Measurements from ENCODE around the gene KIF12. TPM values are rescaled to one million over a fixed set of nuclear protein-coding genes. Genes with fewer than 3 reads are reported as not detected.

The KIF12 gene
- total RNA-seq (2021; fragmentation: NEBNext Ultra II Directional; extraction: Animal tissue kit (Norgen Biotek cat#: 25700)) (3.4 and 3.9 TPM in 2 replicates), polyA plus RNA-seq (2011; rRNA removed) (2.9 and 5.2 TPM in 2 replicates), polyA minus RNA-seq (2011; rRNA and poly(A)+ RNA removed) (3.6 and 4.0 TPM in 2 replicates)
- 3.7 TPM for polyA plus RNA-seq (2011; cell fraction: cytosol; rRNA removed)
- 33.3 TPM for polyA plus RNA-seq (2011; cell fraction: nucleus; rRNA removed)
- polyA plus RNA-seq (2012, experiment 1 of 2): 2.9 to 3.5 TPM (median 3.4 TPM) in 4 replicates
- polyA plus RNA-seq (2012, experiment 2 of 2): 2.0 TPM
- polyA plus RNA-seq (2013, experiment 1 of 2): 2.1 TPM
- 1.1 TPM for polyA plus RNA-seq (2013, experiment 2 of 2)
- 1.9 TPM for polyA minus RNA-seq (2011; cell fraction: cytosol; rRNA and poly(A)+ RNA removed)
- polyA minus RNA-seq (2011; cell fraction: nucleus; rRNA and poly(A)+ RNA removed): 3.6 TPM
- long read RNA-seq, experiment 1, partial matches to known transcripts: 1 of 1 reads
- long read RNA-seq, experiment 1, other reads (novel, unspliced or antisense): 0 of 1 reads
- long read RNA-seq, experiment 2: 0 reads

- no peak within 1 kb of the TSS for H2BK20ac ChIP-seq (ENCODE audit: low read length)
- no peak within 1 kb of the TSS for H4K5ac ChIP-seq (ENCODE audit: insufficient read length, low read depth, low read length)
- H3K56ac ChIP-seq (replicated peaks; ENCODE audit: insufficient read length, low read depth, low read length): no peak within 1 kb of the TSS
- peak within 1 kb of the TSS; percentile 93 for H2AFZ ChIP-seq (ENCODE audit: low read length)
- DNase-seq (ENCODE audit: low read depth in 1 of 2, low spot score in 2 of 2) (no peak), FAIRE-seq (no peak)
- H3K14ac ChIP-seq (ENCODE audit: insufficient read length): no peak within 1 kb of the TSS
- no peak within 1 kb of the TSS for H2BK120ac ChIP-seq (replicated peaks; ENCODE audit: low read depth, low read length)
- no peak within 1 kb of the TSS for H3K27ac ChIP-seq (ENCODE audit: low read depth, low read length)
- H3K4me3 ChIP-seq (ENCODE audit: extremely low read depth in 1 of 4, insufficient read depth in 2 of 4, low read depth in 3 of 4, low read length in 4 of 4): peak within 1 kb of the TSS; percentile 58 to 84 (median 62)
- H2AK5ac ChIP-seq (ENCODE audit: low read depth, low read length): no peak within 1 kb of the TSS
- H4K91ac ChIP-seq (replicated peaks; ENCODE audit: insufficient read length, low read length): peak within 1 kb of the TSS; percentile 87
- H3K23me2 ChIP-seq (ENCODE audit: low read depth, low read length): peaks cover 5% of the 10 kb centered on the region; the same call in 1 of the 2 replicates
- peak within 1 kb of the TSS; percentile 74 to 95 for H3K4me2 ChIP-seq (ENCODE audit: insufficient read depth in 1 of 2, low read depth in 2 of 2, low read length in 2 of 2)
- H3K79me2 ChIP-seq (ENCODE audit: control insufficient read depth in 1 of 2, insufficient read depth in 2 of 2, low read length in 2 of 2): no peaks in the 10 kb centered on the region
- WGBS, 2 experiments (ENCODE audit: extremely low coverage in 1 of 2, insufficient coverage in 1 of 2, insufficient read length in 1 of 2, insufficient replicate concordance in 2 of 2, low coverage in 1 of 2, low lambda C conversion rate in 2 of 2, missing lambda C conversion rate in 1 of 2): 20% methylated on average over 32 of the region's 32 CpGs; no CpG with 5 or more reads in 1 of the 2 experiments
- peak within 1 kb of the TSS; percentile 22; the same call in 1 of the 2 replicates for H4K8ac ChIP-seq (ENCODE audit: extremely low read depth, insufficient read depth, low read length)
- H3K4ac ChIP-seq (replicated peaks; ENCODE audit: insufficient read length, low read depth, low read length): no peak within 1 kb of the TSS
- peaks cover 0 to 2% of the 10 kb centered on the region in 2 experiments; a peak in 1 of 4 replicates for H3K9me3 ChIP-seq (ENCODE audit: insufficient read depth in 2 of 2, low read depth in 1 of 2, low read length in 1 of 2)
- peak within 1 kb of the TSS; percentile 83 for H3K18ac ChIP-seq (ENCODE audit: extremely low read depth, low read length)
- H3K23ac ChIP-seq (ENCODE audit: insufficient read length): no peak within 1 kb of the TSS
- peak within 1 kb of the TSS; percentile 81 for H2BK15ac ChIP-seq (ENCODE audit: low read length)
- H3K4me1 ChIP-seq (replicated peaks in 1 of 4; ENCODE audit: control insufficient read depth in 3 of 4, insufficient read depth in 4 of 4, low read length in 3 of 4): peaks cover 0 to 16% (median 10%) of the 10 kb centered on the region in 4 experiments; a peak in 6 of 7 replicates
- H2BK5ac ChIP-seq (ENCODE audit: low read depth, low read length): no peak within 1 kb of the TSS; the same call in 1 of the 2 replicates
- 0 out of 2 replicates have a peak within 1 kb of the TSS, but pooled peaks have one; percentile 75 for H2BK12ac ChIP-seq (ENCODE audit: low read depth, low read length)
- no peaks in the 10 kb centered on the region for H4K20me1 ChIP-seq (replicated peaks in 1 of 2; ENCODE audit: control insufficient read depth in 1 of 2, insufficient read depth in 2 of 2, low read length in 2 of 2)
- H3K9ac ChIP-seq (replicated peaks in 1 of 4; ENCODE audit: extremely low read depth in 1 of 4, low read depth in 3 of 4, low read length in 3 of 4): no peak within 1 kb of the TSS; a peak in 1 of 7 replicates
- no peaks in the 10 kb centered on the region for H3K36me3 ChIP-seq (ENCODE audit: control insufficient read depth in 2 of 4, insufficient read depth in 4 of 4, low read length in 3 of 4)
- ChIA-PET POLR2A (ENCODE audit: partially characterized antibody) (interaction anchor here (1.2 to 2.6 kb wide), 3 partner anchors 10 to 57 kb away, joined by 3 to 7 read pairs (median 6); partner anchors contain the start of gene COL27A1), CTCF (ENCODE audit: partially characterized antibody) (interaction anchor here (0.6 to 5.7 kb wide), 20 partner anchors 8 to 418 kb away, joined by 3 to 43 read pairs (median 4); partner anchors contain the start of gene COL27A1)
- H3K79me1 ChIP-seq (ENCODE audit: low read depth, low read length): no peaks in the 10 kb centered on the region
- peaks cover 2 to 27% (median 19%) of the 10 kb centered on the region in 4 experiments for H3K27me3 ChIP-seq (replicated peaks in 1 of 4; ENCODE audit: control insufficient read depth in 3 of 4, extremely low read depth in 1 of 4, insufficient read depth in 3 of 4, low read length in 3 of 4)
- no peak for TF ChIP-seq EGR1 (IDR thresholded peaks at IDR 0.05; ENCODE audit: borderline replicate concordance, low read depth, low read length)
- no peak for TF ChIP-seq POLR2AphosphoS5 (IDR thresholded peaks at IDR 0.05; ENCODE audit: low read depth, low read length)
- TF ChIP-seq ASH2L (IDR thresholded peaks at IDR 0.05; ENCODE audit: low read length): peak; percentile 24
- TF ChIP-seq KDM4A (IDR thresholded peaks at IDR 0.05; ENCODE audit: low read depth, low read length, severe bottlenecking): peak; percentile 55
- no peak for TF ChIP-seq FOSL1 (IDR thresholded peaks at IDR 0.05; ENCODE audit: insufficient read depth, low read depth, low read length)
- TF ChIP-seq EZH2 (IDR thresholded peaks at IDR 0.05; ENCODE audit: low read depth, low read length, severe bottlenecking): no peak
- no peak for TF ChIP-seq POU5F1 (IDR thresholded peaks at IDR 0.05; ENCODE audit: low read depth, low read length)
- TF ChIP-seq KDM5A (IDR thresholded peaks at IDR 0.05; ENCODE audit: low read length): no peak
- no peak for TF ChIP-seq BRCA1 (IDR thresholded peaks at IDR 0.05; ENCODE audit: low read depth, low read length)
- no peak for TF ChIP-seq NANOG (IDR thresholded peaks at IDR 0.05; ENCODE audit: insufficient read depth, low read depth, low read length, poor library complexity, severe bottlenecking)
Measured at GRCh38 chr9:114098936-114099668, at the start of gene KIF12. KIF12 (minus strand) TSS chr9:114099292; CDS start chr9:114099276, 16 bp downstream.

All from H1 (cell line).